NOMO-1 treated with DMSO at 0.1 percent for 48 hours (cell line): ENCODE results near the gene TPTE2.
"Not testable (repeated sequence)": the region's sequence is repeated elsewhere in the genome, so short reads cannot be mapped to it uniquely, and the experiment has no call there.

ENCODE experiments used
- DNase-seq: peaks from one replicate; lab custom pipeline; 2025; ENCODE audit not compliant: unreplicated experiment; lab: John Stamatoyannopoulos, UW

TPTE2 gene

DNA sequence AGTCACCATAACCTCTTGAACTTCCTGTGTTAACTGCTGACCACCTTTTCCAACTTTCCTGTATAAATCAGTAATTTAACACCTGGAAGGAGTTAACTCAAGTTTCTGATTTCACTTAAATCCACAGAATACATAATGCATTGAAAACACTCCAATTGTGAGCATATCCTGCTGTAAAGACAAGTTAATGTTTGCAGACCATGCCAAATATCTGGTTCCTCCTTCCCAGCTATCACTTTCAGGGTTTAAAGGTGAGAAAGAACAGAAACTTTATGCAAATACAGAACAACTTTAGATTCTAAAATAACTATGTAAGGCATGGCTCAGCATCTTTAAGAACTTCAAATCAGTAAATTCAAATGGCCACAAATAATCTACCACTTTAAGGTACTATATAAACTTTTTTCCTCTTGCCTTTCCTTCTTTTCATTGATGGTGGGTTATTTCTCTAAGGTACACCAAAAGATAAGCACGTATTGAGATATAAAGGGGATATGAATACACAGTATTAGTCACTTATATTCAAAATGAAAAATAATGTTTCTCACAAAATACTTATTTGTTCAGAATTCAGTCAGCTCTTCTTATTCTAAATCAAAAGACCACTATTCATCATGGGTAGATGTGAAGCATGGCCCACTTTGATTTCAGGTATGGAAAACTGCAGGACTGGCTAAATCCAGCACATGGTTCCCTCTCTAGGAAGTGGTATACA lies 6.6 kb upstream of the TPTE2 start:
- no peak for DNase-seq

- DNase-seq = no peak
Measured at GRCh38 chr13:19561585-19561984, 253 bp upstream of the TPTE2 start.

DNA sequence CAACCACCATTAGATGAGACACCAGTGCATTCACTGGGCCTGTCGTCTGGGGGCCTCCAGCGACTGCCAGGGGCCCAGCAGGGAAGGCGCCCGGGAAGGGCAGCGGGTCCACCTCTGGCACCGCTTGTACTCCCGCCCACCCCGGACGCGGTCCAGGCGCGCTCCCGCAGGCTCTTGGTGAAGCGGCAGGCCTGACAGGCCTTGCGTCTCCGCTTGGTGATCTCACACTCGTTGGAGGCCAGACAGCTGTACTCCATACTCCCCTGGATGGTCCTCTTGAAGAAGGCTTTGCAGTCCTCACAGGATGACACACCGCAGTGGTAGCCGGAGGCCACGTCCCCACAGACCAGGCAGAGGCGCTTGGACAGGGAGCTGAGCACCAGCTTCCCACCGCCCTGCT lies 660 bp downstream of the TPTE2 start:
- not testable (repeated sequence) for DNase-seq

DNA sequence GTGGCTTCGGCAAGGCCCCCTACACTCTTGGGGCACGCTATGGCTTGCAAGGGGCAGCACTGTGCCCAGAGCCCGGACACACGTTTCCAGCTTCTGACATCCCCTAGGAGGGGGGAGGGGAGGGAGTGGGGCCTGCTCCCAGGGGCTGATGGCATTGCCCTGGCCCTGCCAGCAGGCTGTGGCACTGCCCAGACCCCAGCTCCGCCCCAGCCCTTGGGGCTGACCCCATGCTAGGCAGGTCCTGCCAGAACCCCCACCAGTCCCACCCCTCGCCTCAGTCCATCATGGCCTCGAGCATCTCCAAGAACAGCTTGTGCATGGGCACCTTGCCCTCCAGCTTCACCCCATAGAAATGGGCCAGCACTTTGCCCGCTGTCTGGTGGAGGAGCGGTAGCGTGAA lies 1.6 kb downstream of the TPTE2 start:
- DNase-seq = not testable (repeated sequence)

DNA sequence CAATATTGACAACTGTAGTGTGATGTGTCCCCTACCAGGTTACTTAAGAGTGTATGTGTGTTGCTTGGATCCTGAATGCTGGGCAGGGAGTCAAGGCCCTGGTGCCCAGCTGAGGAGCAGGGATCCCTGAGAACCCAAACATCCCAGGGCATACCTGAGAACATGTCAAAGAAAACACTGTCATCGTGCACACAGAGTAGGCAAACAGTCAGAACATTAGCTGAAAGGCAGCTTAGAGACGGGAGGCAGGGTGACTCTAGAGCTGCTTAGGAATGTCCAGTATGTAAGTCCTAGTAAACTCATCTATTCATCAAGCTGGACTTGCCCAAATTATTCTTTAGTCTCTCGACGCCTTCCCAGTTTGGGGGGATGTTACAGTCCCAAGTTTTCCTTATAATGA lies 4.0 kb downstream of the TPTE2 start:
- DNase-seq = not testable (repeated sequence)

DNA sequence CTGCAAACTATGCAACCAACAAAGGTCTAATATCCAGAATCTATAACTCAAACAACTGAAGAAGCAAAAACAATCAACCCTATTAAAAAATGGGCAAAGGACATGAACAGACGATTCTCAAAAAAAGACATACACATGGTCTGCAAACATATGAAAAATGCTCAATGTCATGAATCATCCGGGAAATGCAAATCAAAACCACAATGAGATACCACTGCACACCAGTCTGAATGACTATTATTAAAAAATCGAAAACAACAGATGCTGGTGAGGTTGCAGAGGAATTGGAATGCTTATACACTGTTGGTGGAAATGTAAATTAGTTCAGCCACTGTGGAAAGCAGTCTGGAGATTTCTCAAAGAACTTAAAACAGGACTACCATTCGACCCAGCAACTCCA lies 12.1 kb downstream of the TPTE2 start:
- DNase-seq = not testable (repeated sequence)

- peak; percentile 10 for DNase-seq
Measured at GRCh38 chr13:19525634-19526033, 35.7 kb downstream of the TPTE2 start.

GRCh38 chr13:19519049-19519448 lies 42.3 kb downstream of the TPTE2 start:
- no peak for DNase-seq

DNA sequence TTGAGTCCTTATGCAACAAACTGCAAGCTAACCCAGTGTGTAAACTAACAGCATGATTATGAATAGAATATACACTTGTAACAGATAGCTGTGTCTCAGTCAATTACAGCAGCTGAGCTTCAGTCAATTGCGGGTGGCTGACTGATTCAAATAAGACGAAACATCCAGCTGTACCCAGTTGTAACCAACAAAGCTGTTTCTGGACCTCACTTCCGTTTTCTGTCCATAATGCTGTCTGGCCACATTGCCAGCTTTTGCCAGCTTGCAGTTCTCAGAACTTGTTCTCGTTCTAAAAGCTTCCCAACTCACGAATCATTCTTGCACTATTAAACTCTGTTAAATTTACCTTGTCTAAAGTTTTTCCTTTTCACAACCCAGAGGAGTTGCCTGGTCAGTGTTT lies 53.7 kb downstream of the TPTE2 start:
- peak; percentile 56 for DNase-seq

DNA sequence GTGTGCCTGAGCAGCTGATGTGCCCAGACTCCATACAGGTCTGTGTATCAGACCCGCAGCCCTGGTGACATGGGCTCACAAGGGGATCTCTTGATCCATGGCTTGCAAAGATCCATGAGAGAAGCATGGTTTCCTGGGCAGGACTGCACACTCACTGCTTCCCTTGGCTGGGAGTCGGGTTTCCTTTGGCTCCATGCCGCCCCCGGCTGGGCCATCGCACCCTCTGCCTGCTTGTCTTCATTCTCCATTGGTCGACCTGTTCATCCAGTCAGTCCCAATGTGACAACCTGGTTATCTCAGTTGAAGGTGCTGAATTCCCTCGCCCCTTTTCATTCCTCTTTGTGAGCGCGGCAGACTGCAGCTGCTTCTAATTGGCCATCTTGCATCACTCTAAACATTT lies 101.2 kb downstream of the TPTE2 start:
- DNase-seq = not testable (repeated sequence)

- DNase-seq = peak; percentile 39
Measured at GRCh38 chr13:19439056-19439686, 122.2 kb downstream of the TPTE2 start.

GRCh38 chr13:19437780-19438179 lies 123.6 kb downstream of the TPTE2 start:
- DNase-seq = not testable (repeated sequence)

- peak; percentile 22 for DNase-seq
Measured at GRCh38 chr13:19422236-19422635, 139.1 kb downstream of the TPTE2 start.

DNA sequence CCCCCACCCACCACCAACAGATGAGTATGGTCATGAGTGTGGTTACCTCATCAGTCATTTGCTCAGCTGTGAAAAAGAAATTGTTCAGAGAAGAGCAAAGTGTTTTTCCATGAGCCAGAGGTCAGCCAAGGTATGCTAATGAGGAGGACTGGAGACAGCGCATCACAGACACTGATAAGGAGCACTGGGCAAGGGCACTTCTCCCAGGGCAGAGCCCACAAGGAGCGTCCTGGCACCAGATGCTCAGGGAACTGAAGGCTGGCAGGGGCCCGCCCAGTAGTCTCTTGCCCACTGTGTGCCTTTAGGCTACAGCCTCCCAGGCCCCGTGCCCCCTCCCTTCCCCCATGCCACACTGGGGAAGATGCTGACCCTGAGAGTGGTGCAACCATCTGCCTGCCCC lies 148.8 kb downstream of the TPTE2 start:
- DNase-seq = not testable (repeated sequence)

DNA sequence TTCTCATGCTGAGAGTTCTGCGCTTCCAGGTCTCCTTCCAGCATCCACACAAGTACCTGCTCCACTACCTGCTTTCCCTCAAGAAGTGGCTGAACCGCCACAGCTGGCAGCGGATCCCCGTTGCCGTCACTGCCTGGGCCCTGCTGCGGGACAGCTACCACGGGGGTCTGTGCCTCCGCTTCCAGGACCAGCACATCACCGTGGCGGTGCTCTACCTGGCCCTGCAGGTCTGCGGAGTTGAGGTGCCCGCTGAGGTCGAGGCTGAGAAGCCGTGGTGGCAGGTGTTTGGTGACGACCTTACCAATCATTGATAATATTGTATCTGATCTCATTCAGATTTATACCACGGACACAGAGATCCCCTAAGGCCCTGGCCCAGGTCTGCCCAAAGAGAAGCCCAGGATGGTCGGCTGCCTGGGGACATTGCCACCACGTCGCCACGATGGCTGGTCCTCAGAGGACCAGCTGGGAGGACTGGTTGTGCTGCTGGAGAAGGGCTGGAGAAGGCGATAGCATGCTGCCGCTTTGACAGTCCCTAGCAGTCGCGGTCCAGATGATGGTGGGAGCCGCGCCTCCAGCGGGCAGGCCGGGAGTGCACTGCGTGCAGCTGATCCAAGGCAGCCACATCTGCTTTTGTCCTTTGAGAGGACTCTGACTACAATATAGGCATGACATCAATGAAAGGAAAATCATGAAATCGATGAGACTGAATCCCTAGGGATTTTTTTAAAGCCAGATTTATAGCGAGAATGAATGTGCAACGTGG lies 178.4 kb downstream of the TPTE2 start:
- not testable (repeated sequence) for DNase-seq

GRCh38 chr13:19382111-19382510 lies 179.2 kb downstream of the TPTE2 start:
- DNase-seq = no peak
